AG09309 (cell line): ENCODE results near the gene IKZF5.

Experiments used
- DNase-seq: peaks from one replicate; pipeline ENCODE4 v3.0.0-alpha.2; 2010; ENCODE audit warnings: low read depth
- H3K4me3 ChIP-seq: 2 replicates; pipeline ENCODE4 v1.5.1; 2011; ENCODE audit warnings: mild to moderate bottlenecking, low read depth, low read length, moderate library complexity; ENCODE audit not compliant: control insufficient read depth
- CTCF ChIP-seq: IDR thresholded peaks from 2 replicates; pipeline ENCODE4 v1.5.1; 2011; ENCODE audit warnings: mild to moderate bottlenecking, low read depth, low read length, inconsistent platforms; ENCODE audit not compliant: insufficient read depth, control insufficient read depth; ENCODE audit errors: missing control alignments

IKZF5 gene

GRCh38 chr10:122998934-122999333 is 9.7 kb downstream of the IKZF5 start:
- no peak overlapping the region for H3K4me3 ChIP-seq
- no peak for TF ChIP-seq CTCF
- DNase-seq = no peak

- DNase-seq = no peak
- H3K4me3 ChIP-seq = no peak overlapping the region
- TF ChIP-seq CTCF = no peak
These were observed 10.2 kb downstream of the IKZF5 start for GRCh38 chr10:122998360-122998917.

- TF ChIP-seq CTCF = no peak
- no peak for DNase-seq
- H3K4me3 ChIP-seq = no peak overlapping the region
These were observed 10.7 kb downstream of the IKZF5 start for GRCh38 chr10:122997864-122998263.

- no peak overlapping the region for H3K4me3 ChIP-seq
- DNase-seq = no peak
- TF ChIP-seq CTCF = no peak
These were observed 12.7 kb downstream of the IKZF5 start for GRCh38 chr10:122995936-122996335.

- no peak for DNase-seq
- TF ChIP-seq CTCF = no peak
- H3K4me3 ChIP-seq = no peak overlapping the region
These were observed 14.7 kb downstream of the IKZF5 start for GRCh38 chr10:122993797-122994336.

- no peak overlapping the region for H3K4me3 ChIP-seq
- DNase-seq = no peak
- no peak for TF ChIP-seq CTCF
These were observed 16.5 kb downstream of the IKZF5 start for GRCh38 chr10:122992031-122992585.
